HCT116 (cell line): ENCODE results near the gene PHF5A.

Experiments
- CBX3 ChIP-seq: IDR thresholded peaks from 2 replicates; pipeline ENCODE4 v1.6.1; 2012; ENCODE audit warnings: low read depth
- EGR1 ChIP-seq: IDR thresholded peaks from 2 replicates; pipeline ENCODE4 v1.6.1; 2012; ENCODE audit warnings: low read depth
- EZH2 ChIP-seq: fragments of 200-600 bp; sonication (generic); IDR thresholded peaks from 2 replicates; pipeline ENCODE4 v1.6.1; 2017; ENCODE audit warnings: antibody characterized with exemption, mixed run types
- POLR2A ChIP-seq: IDR thresholded peaks from 2 replicates; pipeline ENCODE4 v1.7.0; 2011; ENCODE audit warnings: borderline replicate concordance; ENCODE audit not compliant: insufficient read depth, insufficient read length; ENCODE audit errors: extremely low read depth
- POLR2AphosphoS5 ChIP-seq: IDR thresholded peaks from 2 replicates; pipeline ENCODE4 v1.6.1; 2011; ENCODE audit warnings: mild to moderate bottlenecking, low read depth, low read length, moderate library complexity
- SP1 ChIP-seq: IDR thresholded peaks from 2 replicates; pipeline ENCODE4 v1.6.1; 2012; ENCODE audit warnings: low read depth
- TCF7L2 ChIP-seq: IDR thresholded peaks from 2 replicates; pipeline ENCODE4 v1.7.0; 2011; ENCODE audit warnings: borderline replicate concordance, inconsistent platforms; ENCODE audit not compliant: insufficient read depth, insufficient read length; ENCODE audit errors: extremely low read depth
- YY1 ChIP-seq: IDR thresholded peaks from 2 replicates; pipeline ENCODE4 v1.6.1; 2011; ENCODE audit warnings: low read length, low read depth, moderate library complexity, mild to moderate bottlenecking; ENCODE audit not compliant: insufficient replicate concordance; ENCODE audit errors: extremely low read depth
- ZFX ChIP-seq: fragments of 450-650 bp; IDR thresholded peaks from 2 replicates; pipeline ENCODE4 v1.6.1; 2017
- TF ChIP-seq, protein P1 (sequence below), 3 experiments: fragments of 200-600 bp in 1 of 3; sonication (generic) in 1 of 3; IDR thresholded peaks in 2 of 3; conservative IDR thresholded peaks in 1 of 3; 2 replicates each; pipeline ENCODE4 v1.5.1; 2012 to 2017; ENCODE audit warnings: low read depth in 2 of 3, low read length in 2 of 3, antibody characterized with exemption in 1 of 3, borderline replicate concordance in 1 of 3, control low read depth in 1 of 3, mild to moderate bottlenecking in 1 of 3, mixed read lengths in 1 of 3, mixed run types in 1 of 3, moderate library complexity in 1 of 3; ENCODE audit not compliant: insufficient read depth in 1 of 3
- TF ChIP-seq, protein P2 (sequence below): IDR thresholded peaks from 2 replicates; pipeline ENCODE4 v1.6.1; 2012; ENCODE audit warnings: low read depth
- TF ChIP-seq, protein P3 (sequence below): IDR thresholded peaks from 2 replicates; pipeline ENCODE4 v1.6.1; 2012

DNA sequence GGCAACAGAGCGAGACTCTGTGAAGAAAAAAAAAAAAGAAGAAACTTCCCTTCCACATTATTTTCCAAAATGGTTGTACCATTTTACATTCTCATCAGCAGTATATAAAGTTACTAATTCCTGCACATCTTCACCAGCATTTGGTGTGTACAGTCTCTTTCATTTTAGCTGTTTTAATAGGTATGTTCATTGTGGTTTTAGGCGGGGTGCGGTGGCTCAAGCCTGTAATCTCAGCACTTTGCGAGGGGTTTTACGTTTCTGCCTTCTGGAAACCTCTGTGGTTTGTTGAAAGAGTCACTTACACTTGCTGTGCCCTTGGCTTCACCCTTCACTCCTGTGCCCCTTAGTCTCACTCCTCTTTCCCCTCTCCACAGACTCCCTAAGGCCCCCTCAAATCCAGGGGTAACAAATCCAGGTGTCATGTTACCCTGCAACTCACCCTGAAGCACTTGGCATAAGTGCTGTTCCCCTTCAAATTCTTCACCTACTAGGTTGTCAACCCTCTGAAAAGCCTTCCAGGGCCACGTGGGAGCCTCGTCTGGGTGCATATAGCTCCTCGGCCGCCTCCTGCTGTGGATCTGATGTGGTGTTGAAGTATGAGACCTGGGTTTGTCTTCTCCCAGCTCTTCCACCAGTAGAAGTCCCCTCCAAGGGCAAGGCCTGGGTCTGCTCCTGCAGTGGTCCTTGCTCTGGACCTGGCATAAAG lies 42.7 kb downstream of the PHF5A start:
- TF ChIP-seq, protein P1, sequence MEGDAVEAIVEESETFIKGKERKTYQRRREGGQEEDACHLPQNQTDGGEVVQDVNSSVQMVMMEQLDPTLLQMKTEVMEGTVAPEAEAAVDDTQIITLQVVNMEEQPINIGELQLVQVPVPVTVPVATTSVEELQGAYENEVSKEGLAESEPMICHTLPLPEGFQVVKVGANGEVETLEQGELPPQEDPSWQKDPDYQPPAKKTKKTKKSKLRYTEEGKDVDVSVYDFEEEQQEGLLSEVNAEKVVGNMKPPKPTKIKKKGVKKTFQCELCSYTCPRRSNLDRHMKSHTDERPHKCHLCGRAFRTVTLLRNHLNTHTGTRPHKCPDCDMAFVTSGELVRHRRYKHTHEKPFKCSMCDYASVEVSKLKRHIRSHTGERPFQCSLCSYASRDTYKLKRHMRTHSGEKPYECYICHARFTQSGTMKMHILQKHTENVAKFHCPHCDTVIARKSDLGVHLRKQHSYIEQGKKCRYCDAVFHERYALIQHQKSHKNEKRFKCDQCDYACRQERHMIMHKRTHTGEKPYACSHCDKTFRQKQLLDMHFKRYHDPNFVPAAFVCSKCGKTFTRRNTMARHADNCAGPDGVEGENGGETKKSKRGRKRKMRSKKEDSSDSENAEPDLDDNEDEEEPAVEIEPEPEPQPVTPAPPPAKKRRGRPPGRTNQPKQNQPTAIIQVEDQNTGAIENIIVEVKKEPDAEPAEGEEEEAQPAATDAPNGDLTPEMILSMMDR (IDR thresholded peaks at IDR 0.05 in 2 of 3, conservative IDR thresholded peaks at IDR 0.05 in 1 of 3; ENCODE audit: borderline replicate concordance in 1 of 3, insufficient read depth in 1 of 3, low read depth in 2 of 3, low read length in 2 of 3): no peak
- TF ChIP-seq, protein P2, sequence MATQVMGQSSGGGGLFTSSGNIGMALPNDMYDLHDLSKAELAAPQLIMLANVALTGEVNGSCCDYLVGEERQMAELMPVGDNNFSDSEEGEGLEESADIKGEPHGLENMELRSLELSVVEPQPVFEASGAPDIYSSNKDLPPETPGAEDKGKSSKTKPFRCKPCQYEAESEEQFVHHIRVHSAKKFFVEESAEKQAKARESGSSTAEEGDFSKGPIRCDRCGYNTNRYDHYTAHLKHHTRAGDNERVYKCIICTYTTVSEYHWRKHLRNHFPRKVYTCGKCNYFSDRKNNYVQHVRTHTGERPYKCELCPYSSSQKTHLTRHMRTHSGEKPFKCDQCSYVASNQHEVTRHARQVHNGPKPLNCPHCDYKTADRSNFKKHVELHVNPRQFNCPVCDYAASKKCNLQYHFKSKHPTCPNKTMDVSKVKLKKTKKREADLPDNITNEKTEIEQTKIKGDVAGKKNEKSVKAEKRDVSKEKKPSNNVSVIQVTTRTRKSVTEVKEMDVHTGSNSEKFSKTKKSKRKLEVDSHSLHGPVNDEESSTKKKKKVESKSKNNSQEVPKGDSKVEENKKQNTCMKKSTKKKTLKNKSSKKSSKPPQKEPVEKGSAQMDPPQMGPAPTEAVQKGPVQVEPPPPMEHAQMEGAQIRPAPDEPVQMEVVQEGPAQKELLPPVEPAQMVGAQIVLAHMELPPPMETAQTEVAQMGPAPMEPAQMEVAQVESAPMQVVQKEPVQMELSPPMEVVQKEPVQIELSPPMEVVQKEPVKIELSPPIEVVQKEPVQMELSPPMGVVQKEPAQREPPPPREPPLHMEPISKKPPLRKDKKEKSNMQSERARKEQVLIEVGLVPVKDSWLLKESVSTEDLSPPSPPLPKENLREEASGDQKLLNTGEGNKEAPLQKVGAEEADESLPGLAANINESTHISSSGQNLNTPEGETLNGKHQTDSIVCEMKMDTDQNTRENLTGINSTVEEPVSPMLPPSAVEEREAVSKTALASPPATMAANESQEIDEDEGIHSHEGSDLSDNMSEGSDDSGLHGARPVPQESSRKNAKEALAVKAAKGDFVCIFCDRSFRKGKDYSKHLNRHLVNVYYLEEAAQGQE: no peak
- TF ChIP-seq EGR1 (no peak), POLR2AphosphoS5 (no peak), EZH2 (no peak), SP1 (no peak), POLR2A (no peak), ZFX (no peak), CBX3 (no peak), YY1 (no peak), TCF7L2 (no peak)
- TF ChIP-seq, protein P3, sequence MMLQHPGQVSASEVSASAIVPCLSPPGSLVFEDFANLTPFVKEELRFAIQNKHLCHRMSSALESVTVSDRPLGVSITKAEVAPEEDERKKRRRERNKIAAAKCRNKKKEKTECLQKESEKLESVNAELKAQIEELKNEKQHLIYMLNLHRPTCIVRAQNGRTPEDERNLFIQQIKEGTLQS: no peak
